OCI-M1 (cell line): Measurements from ENCODE around the gene YY1.
"Not testable (repeated sequence)": the region's sequence is repeated elsewhere in the genome, so short reads cannot be mapped to it uniquely, and the experiment has no call there.

Experiments used
- DNase-seq: peaks from one replicate; lab custom pipeline; 2025; lab: John Stamatoyannopoulos, UW

The YY1 gene

DNA sequence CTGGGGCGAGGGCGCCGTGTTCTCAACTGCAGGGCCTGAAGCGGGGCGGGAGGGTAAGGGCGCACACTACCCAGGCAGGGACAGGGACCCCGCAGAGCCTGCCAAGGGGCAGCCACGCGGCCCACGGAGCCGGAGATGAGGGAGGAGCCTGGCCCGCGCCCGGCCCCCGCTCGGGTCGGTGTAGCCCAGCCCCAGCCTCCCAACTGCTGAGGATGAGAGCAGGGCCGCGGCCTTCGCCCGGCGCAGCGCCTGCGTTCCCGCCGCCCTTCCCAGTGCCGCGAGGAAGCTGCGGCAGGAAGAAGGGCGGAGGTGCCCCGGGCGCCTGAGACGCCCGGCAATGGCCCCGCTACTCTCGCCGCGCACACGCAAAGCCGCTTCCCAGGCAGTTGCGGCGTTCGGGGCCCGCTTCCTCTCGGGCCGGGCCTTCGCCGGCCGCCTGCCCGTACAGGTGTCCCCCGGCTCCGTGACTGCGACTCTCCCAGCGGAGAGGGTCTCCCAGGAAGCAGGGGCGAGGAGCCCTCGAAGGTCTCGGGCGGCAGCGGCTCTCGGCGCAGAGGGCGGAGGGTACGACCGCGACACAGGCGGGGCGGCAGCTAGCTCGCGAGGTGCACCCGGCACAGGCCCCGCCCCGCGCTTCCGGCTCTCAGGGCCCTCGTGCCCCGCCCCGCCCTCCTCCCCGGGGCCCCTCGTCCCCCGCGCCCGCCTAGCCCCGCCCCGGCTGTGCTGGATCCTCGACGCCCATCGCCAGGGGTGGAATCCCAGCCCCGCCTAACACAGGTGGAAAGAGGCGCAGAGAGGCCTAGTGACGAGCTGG is 24.8 kb upstream of the YY1 start:
- peak; percentile 86 for DNase-seq

DNA sequence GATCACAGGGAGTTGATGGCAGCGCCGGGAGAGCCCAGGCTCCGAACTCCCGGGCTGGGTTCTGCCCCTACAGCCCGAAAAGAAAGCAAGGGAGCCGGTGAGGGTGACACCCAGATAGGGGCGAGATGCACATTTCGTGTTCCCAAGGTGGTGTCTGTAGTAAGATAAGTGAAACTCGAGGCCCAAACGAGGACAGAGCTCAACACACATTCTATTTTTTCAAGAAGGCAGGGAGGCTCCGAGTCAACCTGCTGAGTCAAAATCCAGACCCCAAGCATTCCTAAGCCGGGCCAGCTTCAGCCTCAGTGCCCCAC is 24.2 kb upstream of the YY1 start:
- DNase-seq: no peak

DNA sequence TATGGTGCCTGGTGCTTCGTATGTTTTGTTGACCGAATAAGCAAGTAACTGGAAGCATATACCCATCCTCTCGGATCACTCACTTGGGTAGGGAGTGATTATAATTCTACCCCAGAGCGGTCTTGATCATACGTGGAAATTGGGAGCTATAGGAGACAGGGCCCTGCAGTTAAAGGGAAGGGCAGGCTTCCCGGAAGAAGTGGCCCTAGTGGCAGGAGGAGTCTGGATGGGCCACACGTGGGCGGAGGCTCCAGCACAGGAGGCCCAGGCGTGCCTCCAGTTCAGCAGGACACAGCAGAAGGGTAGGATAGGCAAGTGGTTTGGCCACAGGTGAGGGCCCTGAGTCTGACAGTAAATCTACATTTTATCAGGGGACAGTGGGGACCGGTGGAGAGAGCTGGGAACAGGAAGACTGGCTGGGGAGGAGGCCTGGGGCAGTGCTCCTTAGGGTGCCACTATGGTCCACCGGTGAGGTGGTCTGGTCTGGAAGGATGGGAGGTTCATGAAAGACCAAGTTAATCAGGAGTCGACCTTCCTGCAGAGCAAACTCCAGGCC is 23.5 kb upstream of the YY1 start:
- DNase-seq: no peak

DNA sequence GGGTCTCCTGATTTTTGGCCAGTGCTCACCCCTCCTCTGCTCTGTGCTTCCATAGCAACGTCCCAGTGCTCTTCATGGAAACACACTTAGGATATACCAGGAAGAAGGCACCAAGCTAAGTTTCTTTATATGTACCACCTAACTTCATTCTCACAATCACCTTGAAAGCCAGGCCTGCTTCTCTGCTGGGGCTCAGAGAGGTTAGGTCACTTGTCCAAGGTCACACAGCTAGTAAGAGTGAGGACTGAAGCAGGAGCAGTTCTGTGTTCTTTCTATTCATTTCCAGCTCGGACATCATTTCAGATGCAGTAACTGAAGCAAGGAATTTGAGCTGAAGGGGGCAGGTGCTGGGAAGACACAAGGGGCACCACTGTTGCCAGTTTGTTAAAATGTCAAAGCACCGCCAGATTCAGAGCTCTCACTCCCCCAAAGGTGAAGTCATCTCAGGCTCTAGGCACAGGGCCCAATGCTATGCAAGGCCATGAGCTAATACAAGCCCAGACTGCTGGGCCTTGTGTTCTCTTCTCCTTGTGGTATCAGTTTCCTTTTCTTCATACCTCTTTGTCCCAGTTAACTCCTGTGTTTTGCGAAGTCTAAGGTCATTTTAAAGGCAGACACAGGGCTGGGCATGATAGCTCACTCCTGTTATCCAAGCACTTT is 19.7 kb upstream of the YY1 start:
- no peak for DNase-seq

DNA sequence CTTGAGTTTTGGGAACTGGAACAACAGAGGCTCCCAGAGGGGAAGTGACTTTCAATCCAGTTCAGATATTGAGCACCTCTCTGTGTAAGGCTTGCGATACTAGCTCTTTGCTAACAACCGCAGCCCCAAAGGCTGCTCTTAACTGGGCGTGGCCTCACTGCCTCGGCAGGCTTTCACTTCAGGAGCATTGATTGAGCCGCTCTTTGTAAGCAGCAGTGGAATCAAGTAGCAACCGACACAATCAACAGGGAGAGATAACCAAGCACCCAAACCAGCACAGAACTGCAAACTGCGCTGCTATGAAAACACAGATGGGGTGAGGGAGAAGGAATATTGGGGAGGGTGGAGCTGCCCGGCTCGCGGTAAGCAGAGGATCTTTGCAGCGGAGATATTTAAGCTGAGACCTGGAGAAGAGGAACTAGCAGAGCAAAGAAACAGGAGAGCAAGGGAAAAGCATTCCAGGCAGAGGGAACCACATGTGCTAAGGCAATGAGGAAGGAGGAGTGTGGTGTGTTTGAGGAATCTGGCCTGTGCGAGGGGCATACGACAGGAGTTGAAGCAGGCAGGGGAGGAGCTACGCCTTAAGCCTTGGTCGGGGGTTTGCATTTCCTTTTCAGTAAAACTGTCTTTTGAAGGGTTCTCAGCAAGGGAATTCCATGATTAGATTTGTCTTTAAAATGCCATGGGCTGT is 17.3 kb upstream of the YY1 start:
- peak; percentile 90 for DNase-seq

DNA sequence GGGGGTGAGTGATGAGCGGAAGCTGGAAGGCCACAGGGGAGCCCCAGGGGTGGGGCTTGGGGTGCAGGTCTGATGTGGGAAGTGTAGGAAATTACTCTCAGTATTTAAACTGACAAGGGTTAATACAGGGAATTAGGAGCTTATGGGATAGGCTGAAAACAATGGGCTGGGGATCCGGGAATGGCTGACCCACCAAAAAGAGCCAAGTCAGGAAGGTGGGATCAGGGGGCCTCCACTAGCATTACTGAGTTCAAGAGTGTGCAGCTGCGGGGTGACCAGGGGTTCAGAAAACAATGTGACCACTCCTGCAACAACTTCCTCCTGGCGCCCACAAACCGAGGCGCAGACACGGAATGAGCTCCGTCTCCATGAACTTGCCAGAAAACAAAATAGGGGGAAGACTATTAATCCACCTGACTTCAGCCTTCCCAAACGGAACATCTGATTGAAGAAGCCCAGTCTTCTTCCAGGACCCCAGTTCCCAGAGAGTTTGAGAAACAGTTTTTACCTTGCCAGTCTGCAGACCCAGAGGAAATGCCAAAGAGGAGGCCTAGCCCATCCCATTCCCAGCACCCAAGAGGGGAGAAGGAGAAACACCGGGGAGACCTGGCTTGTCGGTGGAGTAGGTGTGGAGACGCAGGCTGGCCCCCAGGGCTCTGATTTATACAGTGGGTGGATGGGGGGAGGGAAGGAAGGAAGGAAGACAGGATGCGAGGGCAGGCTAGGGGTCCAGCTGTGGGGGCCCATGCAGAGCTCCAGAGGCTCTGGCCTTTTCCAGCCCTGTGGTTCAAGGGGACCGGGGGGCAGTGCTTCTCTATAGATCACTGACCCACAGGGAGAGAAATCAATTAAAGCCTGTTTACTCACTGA is 16.5 kb upstream of the YY1 start:
- no peak for DNase-seq

DNA sequence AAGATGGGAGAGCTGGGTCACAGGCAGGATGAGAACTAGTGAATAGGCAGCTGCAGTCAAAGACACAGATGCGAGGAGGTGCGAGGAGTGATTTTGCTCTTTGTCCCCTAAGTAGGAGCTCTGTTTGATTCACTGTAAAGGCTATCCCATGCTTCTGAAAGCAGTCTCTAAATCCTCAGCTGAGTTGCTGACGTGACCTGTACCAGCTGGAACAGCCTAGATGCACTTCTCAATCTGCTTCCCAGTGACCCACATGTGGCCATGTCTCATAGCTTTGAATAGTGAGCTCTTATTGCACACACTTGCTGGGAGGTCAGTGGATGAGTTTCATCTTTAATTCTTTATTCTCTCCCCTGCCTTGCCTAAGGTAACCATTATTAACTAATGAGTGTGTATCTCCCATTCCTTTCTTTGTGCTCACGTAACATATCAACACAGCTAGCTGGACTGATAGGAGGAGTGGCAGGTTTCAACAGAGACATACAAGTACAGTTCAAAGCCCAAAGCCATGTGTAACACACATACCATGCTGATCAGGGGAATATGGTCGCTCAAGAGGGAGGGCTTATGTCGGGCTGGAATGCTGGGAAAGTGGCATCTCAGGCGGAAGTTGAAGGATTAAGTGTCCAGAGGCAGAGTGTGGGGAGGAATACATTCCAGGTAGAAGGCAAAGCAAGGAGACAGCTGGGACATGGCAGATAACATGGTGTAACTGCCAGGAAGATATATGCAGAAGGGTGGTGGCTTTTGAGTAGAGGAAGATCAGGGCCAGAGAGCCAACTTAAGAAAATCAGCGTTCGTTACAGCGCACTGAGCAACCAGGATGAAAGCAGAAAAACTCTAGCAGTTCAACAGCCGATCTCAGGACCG is 15.4 kb upstream of the YY1 start:
- DNase-seq: peak; percentile 6

DNA sequence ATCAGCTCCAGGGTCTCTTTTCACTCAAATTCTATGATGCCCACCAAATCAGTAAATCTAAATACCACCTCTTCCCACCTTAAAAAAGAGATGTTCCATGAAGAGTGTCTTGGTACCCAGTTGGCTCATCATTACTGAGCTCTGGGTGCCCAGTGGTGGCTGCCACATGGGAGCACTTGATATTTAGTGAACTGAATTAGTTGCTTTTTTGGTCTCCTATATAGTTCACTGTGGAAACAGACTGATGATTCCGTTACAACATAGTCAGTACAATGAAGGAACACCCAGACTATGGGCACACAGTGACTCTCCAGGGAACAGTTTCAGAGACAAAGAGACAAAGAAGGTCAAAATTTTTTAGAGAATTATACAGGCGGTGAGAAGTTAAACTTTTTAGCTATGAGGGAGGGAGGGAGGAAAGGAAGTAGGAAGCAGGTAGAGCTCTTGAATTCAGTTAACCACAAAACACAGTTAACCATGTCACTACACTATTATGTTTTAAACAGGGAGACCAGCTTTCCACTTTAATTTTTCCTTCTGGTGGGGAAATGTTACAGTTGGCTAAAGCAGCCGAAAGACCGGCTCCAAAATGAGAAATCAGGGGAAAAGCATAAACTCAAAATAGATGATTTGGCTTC is 14.6 kb upstream of the YY1 start:
- no peak for DNase-seq

DNA sequence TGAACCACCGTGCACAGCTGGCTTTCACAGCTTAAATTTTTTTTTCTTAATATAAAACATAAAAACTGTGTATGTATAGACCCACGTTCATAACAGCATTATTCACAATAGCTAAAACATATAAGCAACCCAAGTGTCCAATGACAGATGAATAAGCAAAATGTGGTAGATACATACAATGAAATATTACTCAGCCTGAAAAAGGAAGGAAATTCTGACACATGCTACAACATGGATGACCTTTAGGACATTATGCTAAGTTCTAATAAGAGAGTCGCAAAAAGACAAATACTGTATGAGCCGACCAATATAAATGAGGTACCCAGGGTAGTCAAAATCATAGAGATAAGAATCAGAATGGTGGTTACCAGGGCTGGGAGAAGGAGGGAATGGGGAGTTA is 13.8 kb upstream of the YY1 start:
- DNase-seq: no peak

DNA sequence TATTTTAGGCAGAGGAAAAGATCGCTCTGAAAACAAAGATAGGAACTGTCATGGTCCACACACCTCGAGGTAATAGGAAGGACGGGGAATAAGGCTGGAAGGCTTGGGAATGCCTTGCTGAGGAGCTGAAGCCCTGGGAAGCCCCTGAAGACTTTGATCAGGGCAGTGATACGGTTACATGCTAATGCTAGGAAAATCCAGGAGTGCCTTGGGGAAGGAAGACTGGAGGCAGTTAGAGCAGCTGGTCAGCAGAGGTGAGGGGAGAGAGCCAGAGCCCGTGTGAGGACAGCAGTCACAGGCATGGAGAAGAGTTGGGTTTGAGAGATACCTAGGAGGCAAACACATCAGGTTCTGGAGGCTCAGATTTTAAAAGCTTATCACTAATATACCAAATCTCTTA is 8.6 kb upstream of the YY1 start:
- no peak for DNase-seq

DNA sequence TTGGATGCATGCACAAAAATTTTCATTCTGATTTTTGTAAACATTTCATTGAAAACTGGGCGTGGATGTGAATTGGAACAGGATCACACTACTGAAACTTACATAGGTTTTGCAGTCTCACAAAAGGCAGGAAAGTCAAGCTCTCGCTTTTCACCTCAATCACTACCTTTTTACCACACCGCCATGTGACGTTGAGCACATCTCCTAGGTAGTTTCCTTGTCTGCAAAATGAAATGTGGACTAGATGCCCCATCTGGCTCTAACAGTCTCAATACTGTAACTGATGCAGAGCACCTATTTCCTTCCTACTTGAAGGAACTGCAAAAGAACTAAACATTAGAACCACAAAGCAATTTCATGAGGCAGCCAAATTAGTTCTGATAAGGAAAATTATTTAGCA is 4.4 kb upstream of the YY1 start:
- DNase-seq: no peak

DNA sequence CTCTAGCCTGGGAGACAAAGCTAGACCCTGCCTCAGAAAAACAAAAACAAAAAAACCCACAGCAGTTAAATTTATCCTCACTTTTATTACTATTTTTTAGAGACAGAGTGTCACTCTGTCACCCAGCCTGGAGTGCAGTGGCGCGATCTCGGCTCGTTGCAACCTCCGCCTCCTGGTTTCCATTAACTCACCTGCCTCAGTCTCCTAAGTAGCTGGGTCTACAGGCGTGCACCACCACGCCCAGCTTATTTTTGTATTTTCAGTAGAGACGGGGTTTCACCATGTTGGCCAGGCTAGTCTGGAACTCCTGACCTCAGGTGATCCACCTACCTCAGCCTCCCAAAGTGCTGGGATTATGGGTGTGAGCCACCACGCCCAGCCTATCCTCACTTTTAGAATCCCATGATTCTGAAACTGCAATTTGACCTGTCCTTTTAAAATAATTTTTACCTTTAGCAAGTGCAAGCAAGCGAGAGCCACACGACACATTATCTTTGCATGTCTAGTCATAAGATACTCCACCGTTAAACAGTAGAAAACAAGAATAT is 2.6 kb upstream of the YY1 start:
- DNase-seq: not testable (repeated sequence)

DNA sequence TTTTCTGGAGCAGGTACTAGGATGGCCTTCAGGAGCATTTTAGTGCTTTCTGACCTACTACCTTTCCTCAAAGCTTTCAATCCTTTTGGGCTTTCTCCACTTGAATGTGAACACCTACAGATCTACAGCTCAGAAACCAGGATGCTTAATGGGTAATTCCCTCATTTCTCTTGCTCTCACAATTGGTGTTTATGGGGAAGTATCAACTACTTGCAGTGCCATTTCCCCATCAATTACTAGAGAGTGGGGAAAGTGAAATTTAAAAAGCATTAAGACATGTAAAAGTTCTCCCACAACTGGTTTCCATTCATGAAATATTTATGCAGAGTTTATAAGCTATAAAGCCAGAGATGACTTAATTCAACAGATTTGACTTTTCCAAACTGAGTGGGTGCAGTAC is 2.1 kb upstream of the YY1 start:
- DNase-seq: no peak

DNA sequence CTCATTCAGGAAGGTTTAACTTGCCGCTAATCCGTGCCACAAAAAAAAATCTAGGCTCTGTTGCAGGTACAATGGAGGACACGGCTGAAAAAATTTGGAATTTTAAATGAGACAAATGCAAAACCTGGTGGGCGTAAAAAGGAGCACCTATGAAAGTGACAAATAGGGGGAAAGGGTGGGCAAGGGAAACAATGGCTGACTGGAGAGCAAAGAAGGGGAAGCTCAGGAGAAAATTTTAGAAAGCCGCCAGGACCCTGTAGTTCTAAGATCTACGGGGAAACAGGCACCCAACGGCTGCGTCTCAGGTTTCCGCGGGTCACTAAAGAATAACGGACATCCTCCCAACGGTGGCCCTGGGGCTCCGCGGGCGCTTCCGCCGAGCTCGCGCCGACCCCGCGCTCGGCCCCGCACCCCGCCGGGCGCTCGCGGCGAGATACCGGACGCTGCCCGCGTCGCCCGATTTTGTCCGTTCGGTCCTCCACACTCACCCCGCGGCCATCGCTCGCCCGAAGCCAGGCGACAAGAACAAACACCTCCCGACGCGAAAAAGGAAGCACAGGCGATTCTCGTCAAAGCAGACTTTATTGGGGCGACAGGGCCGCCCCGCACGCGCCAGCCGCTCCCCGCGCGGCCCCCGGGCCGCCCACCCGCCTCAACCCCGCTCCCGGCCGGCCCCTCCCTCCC is 1.1 kb upstream of the YY1 start:
- DNase-seq: peak; percentile 79

DNA sequence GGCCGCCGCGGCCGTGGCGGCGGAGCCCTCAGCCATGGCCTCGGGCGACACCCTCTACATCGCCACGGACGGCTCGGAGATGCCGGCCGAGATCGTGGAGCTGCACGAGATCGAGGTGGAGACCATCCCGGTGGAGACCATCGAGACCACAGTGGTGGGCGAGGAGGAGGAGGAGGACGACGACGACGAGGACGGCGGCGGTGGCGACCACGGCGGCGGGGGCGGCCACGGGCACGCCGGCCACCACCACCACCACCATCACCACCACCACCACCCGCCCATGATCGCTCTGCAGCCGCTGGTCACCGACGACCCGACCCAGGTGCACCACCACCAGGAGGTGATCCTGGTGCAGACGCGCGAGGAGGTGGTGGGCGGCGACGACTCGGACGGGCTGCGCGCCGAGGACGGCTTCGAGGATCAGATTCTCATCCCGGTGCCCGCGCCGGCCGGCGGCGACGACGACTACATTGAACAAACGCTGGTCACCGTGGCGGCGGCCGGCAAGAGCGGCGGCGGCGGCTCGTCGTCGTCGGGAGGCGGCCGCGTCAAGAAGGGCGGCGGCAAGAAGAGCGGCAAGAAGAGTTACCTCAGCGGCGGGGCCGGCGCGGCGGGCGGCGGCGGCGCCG is 381 bp downstream of the YY1 start:
- peak; percentile 37 for DNase-seq

DNA sequence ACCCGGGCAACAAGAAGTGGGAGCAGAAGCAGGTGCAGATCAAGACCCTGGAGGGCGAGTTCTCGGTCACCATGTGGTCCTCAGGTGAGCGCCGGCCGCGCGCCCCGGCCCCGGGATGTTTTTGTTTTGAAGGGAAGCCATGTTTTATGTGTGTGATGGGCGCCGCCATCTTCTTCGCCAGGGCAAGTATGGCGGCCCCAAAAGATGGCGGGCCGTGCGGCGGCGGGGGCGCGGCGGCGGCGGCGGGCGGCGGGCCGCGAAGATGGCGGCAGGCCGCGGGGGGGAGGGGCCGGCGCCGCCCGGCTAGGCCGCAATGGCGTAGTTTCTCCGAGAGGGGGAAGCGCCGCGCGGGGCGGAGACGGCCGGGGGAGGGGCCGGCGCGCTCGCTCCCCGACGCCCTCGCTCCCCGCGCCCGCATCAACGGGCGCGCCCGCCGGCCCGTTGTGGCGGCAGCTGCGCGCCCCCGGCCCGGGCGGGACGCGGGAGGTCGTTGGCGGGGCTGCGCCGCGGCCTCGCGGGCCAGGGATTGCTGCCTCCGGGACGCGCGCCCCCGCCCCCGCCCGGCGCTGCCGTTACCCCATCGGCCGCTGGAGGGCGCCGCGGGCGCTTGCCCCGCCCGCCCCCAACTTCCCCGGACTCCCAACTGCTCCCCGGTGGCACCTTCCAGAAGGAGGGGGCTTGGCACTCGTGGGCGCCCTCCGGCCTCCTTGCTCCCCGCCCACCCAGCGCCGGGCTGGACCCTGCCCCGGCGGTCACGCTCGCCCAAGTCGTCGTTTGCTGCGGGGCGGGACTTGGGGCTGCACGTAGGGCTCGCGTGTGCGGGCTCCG is 1.1 kb downstream of the YY1 start:
- DNase-seq: peak; percentile 90

DNA sequence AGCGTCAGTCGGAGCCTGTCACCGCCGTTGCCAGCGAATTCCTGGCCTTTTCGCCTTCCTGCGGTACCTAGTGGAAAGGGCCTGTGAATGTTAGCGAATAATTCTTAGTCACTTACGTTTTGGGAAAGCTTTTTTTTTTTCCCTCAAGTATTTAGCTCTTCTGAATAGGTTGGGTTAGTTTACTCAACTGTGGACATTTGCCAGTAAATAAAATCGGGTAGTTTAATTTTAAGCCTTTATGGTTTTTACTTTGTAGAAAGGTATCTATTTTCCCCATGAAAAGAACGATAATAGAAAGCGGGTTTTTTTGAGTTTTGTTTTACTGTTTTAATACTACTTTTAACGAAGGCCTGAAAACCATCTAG is 1.7 kb downstream of the YY1 start:
- DNase-seq: no peak

DNA sequence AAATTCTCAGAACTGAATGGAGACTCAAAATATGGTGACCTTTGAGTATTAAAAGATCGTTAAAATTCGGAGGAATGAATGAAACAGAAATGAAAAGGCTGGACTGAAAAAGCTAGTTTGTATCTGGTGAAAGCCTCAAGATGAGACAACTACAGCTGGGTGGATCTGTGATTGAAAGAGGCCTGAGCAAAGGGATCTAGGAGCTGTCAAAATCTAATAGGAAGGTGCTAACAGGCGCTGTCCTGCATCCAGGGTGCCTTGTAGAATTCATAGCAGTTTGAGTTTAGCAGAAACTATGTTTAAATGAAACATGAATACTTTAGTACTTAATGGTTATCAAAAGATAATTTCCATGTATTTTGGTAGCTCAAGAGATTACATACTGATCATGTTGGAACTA is 2.3 kb downstream of the YY1 start:
- DNase-seq: peak; percentile 15
